Endothelial cell of umbilical vein (primary cell): Measurements from ENCODE around the gene A4GNT. TPM values are rescaled to one million over a fixed set of nuclear protein-coding genes. Genes with fewer than 3 reads are reported as not detected.

Source experiments
- BruUV-seq: library from RNA; stranded (reverse); fragments of 400-500 nt; replicated peaks from 2 replicates; lab custom pipeline; 2021; lab: Mats Ljungman, UMichigan
- CTCF ChIA-PET: fragments of 300-600, 350-600 bp; sonication (Branson Sonifier 250); formaldehyde crosslinking; loops from one replicate; lab custom pipeline; 2021; ENCODE audit warnings: antibody characterized with exemption, inconsistent platforms; lab: Charles Lee
- POLR2A ChIA-PET: fragments of 300-600, 350-600 bp; sonication (Branson Sonifier 250); formaldehyde crosslinking; loops from one replicate; lab custom pipeline; 2021; ENCODE audit warnings: antibody characterized with exemption, inconsistent platforms; lab: Charles Lee
- DNase-seq: peaks from one replicate; pipeline ENCODE4 v3.0.0-alpha.2; 2011; ENCODE audit warnings: low read depth, low spot score
- FAIRE-seq: peaks from 2 replicates; lab custom pipeline; 2011; peaks lifted over from hg19 to GRCh38; lab: Jason Lieb, UNC
- H2AFZ ChIP-seq: 2 replicates; pipeline ENCODE4 v1.6.0; 2012; ENCODE audit warnings: low read depth, low read length, control low read depth, inconsistent platforms
- H3K27ac ChIP-seq: 2 replicates; pipeline ENCODE4 v1.5.1; 2011; ENCODE audit warnings: low read depth, mild to moderate bottlenecking, control low read depth, low read length, moderate library complexity; ENCODE audit not compliant: insufficient read depth
- H3K27me3 ChIP-seq, 2 experiments: 2 replicates each; pipeline versions ENCODE4 v1.6.0 to v1.6.1; 2011; ENCODE audit warnings: low read length in 2 of 2, mixed read lengths in 1 of 2; ENCODE audit not compliant: control insufficient read depth in 2 of 2, insufficient read depth in 2 of 2
- H3K36me3 ChIP-seq, 2 experiments: 2 replicates in 1 of 2; 3 replicates in 1 of 2; pipeline ENCODE4 v1.5.1; 2011; ENCODE audit warnings: low read length in 2 of 2, mild to moderate bottlenecking in 1 of 2, moderate library complexity in 1 of 2; ENCODE audit not compliant: control insufficient read depth in 2 of 2, insufficient read depth in 2 of 2; ENCODE audit errors: extremely low read depth in 1 of 2
- H3K4me1 ChIP-seq: 3 replicates; pipeline ENCODE4 v1.5.1; 2011; ENCODE audit warnings: mild to moderate bottlenecking, low read length; ENCODE audit not compliant: control insufficient read depth, insufficient read depth; ENCODE audit errors: extremely low read depth
- H3K4me2 ChIP-seq: 2 replicates; pipeline ENCODE4 v1.6.1; 2011; ENCODE audit warnings: low read length, control low read depth, mixed read lengths; ENCODE audit not compliant: insufficient read depth
- H3K4me3 ChIP-seq, 3 experiments: fragments of 200-600 bp in 1 of 3; sonication (generic), shearing (Covaris generic) in 1 of 3; replicated peaks in 1 of 3; 2 replicates each; pipeline ENCODE4 v1.5.1; 2011 to 2016; ENCODE audit warnings: control low read depth in 3 of 3, low read length in 3 of 3, mild to moderate bottlenecking in 2 of 3, inconsistent platforms in 1 of 3, low read depth in 1 of 3, moderate library complexity in 1 of 3; ENCODE audit not compliant: insufficient read depth in 1 of 3
- H3K79me2 ChIP-seq: 2 replicates; pipeline ENCODE4 v1.6.0; 2012; ENCODE audit warnings: low read length, inconsistent platforms; ENCODE audit not compliant: control insufficient read depth, insufficient read depth
- H3K9ac ChIP-seq: replicated peaks from 2 replicates; pipeline ENCODE3; 2011; ENCODE audit warnings: low read length, control low read depth; ENCODE audit not compliant: insufficient read depth; ENCODE audit errors: extremely low read depth
- H3K9me1 ChIP-seq: replicated peaks from 3 replicates; pipeline ENCODE4 v1.6.0; 2011; ENCODE audit warnings: mild to moderate bottlenecking, low read length; ENCODE audit not compliant: control insufficient read depth, insufficient read depth; ENCODE audit errors: extremely low read depth
- H3K9me3 ChIP-seq: replicated peaks from 2 replicates; pipeline ENCODE4 v1.5.1; 2012; ENCODE audit warnings: low read length, inconsistent platforms; ENCODE audit not compliant: control insufficient read depth, insufficient read depth
- H4K20me1 ChIP-seq: replicated peaks from 2 replicates; pipeline ENCODE3; 2011; ENCODE audit warnings: mild to moderate bottlenecking, low read length; ENCODE audit not compliant: control insufficient read depth, insufficient read depth; ENCODE audit errors: extremely low read depth
- CTCF ChIP-seq, 2 donors: IDR thresholded peaks; 1 replicate in 1 of 2; 2 replicates in 1 of 2; pipeline ENCODE4 v1.5.1; 2011; ENCODE audit warnings: low read length in 2 of 2, mild to moderate bottlenecking in 2 of 2, moderate library complexity in 2 of 2, control low read depth in 1 of 2, inconsistent platforms in 1 of 2, low read depth in 1 of 2; ENCODE audit not compliant: insufficient read depth in 1 of 2; ENCODE audit errors: extremely low read depth in 1 of 2
- EZH2 ChIP-seq: IDR thresholded peaks from 2 replicates; pipeline ENCODE4 v1.6.1; 2012; ENCODE audit warnings: borderline replicate concordance, low read depth, mild to moderate bottlenecking, moderate library complexity, low read length, inconsistent platforms; ENCODE audit not compliant: severe bottlenecking
- FOS ChIP-seq: IDR thresholded peaks from 2 replicates; pipeline ENCODE4 v1.6.1; 2011; ENCODE audit warnings: mild to moderate bottlenecking, low read length, moderate library complexity, borderline replicate concordance; ENCODE audit not compliant: insufficient read depth
- JUN ChIP-seq: IDR thresholded peaks from 2 replicates; pipeline ENCODE4 v1.6.1; 2011; ENCODE audit warnings: borderline replicate concordance, low read depth; ENCODE audit not compliant: insufficient read length, insufficient read depth
- MAX ChIP-seq: IDR thresholded peaks from 2 replicates; pipeline ENCODE4 v1.6.1; 2011; ENCODE audit not compliant: insufficient read depth, insufficient read length
- POLR2AphosphoS5 ChIP-seq: IDR thresholded peaks from 2 replicates; pipeline ENCODE4 v1.6.1; 2012; ENCODE audit warnings: low read depth, mild to moderate bottlenecking, control low read depth, low read length, moderate library complexity; ENCODE audit not compliant: insufficient read depth
- dilution Hi-C: fragments of 300-500 bp; cut with MboI; formaldehyde crosslinking; loops from one replicate; pipeline ENCODE4 v1.15.0; 2019; ENCODE audit warnings: low sequenced_read_pairs; ENCODE audit not compliant: extremely low pct_ligation_motif_present
- intact Hi-C: fragments of 100-400 bp; cut with micrococcal nuclease; formaldehyde crosslinking; loops from one replicate; pipeline ENCODE4 v1.10.0; 2022
- polyA plus RNA-seq, 4 experiments: library from polyadenylated mRNA; depleted of rRNA in 3 of 4; stranded (reverse) in 3 of 4; unstranded in 1 of 4; fragments of >200 nt; gene quantifications; 2 replicates each; pipeline versions ENCODE4 v1.2.1 to v1.2.3, GENCODE V29; 2011 to 2012; ENCODE audit warnings: missing spikeins in 1 of 4
- total RNA-seq: library from RNA; stranded (reverse); gene quantifications from 2 replicates; pipeline ENCODE4 v1.2.3, GENCODE V29; 2021

The A4GNT gene
- total and polyA plus RNA-seq, 2 donors (not counting 3 experiments of a cell fraction or from before 2014, with no cell fraction given): not detected

DNA sequence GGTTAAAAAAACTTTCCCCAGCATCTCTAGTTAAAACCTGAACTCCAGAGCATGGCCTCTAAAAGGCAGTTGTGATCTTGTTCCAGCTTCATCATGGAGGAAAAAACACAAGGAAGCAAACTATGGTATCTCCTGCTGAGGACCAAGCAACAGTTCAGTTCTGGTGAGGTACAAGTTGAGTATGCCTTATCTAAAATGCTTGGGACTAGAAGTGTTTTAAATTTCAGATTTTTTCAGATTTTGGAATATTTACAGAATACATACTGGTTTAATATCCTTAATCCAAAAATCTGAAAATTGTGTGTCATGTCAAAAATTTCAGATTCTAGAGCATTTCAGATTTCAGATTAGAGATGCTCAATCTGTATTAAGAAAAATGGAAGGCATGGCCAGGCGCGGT, 32.9 kb upstream of the A4GNT start:
- FAIRE-seq (peak; percentile 24), DNase-seq (no peak)
- Histone ChIP-seq H3K36me3 (peaks cover 4 to 5% of the 10 kb centered on the region in 2 experiments), H3K4me3 (no peak overlapping the region), H3K4me2 (no peak overlapping the region), H3K9ac (no peak overlapping the region), H2AFZ (no peak overlapping the region), H3K4me1 (no peaks in the 10 kb centered on the region), H3K27ac (no peak overlapping the region), H3K79me2 (no peaks in the 10 kb centered on the region), H3K9me1 (no peaks in the 10 kb centered on the region), H3K9me3 (no peaks in the 10 kb centered on the region), H3K27me3 (no peaks in the 10 kb centered on the region), H4K20me1 (no peaks in the 10 kb centered on the region)
- TF ChIP-seq CTCF (IDR thresholded peaks at IDR 0.05; ENCODE audit: extremely low read depth in 1 of 2, insufficient read depth in 1 of 2, low read depth in 1 of 2, low read length in 2 of 2): no peak
- TF ChIP-seq MAX: no peak
- TF ChIP-seq FOS: no peak
- no peak for TF ChIP-seq POLR2AphosphoS5
- no peak for TF ChIP-seq EZH2
- TF ChIP-seq JUN: no peak
- dilution Hi-C loops (no loop called here), intact Hi-C loops (no loop called here)
- no TSS peak for BruUV-seq
- ChIA-PET CTCF (interaction anchor here (0.7 kb wide), 1 partner anchor 46 kb away, joined by 3 read pairs; no protein-coding TSS in a partner anchor), POLR2A (no interaction called here)
